ENCODE data around the gene RNGTT.
"Not testable (repeated sequence)": the region's sequence is repeated elsewhere in the genome, so short reads cannot be mapped to it uniquely, and the experiment has no call there.

RNGTT gene

GRCh38 chr6:88858455-88858854 lies 105.0 kb downstream of the RNGTT start:
- no peak for FAIRE-seq

GRCh38 chr6:88856566-88856965 lies 106.9 kb downstream of the RNGTT start:
- FAIRE-seq: no peak

GRCh38 chr6:88855541-88856147 lies 107.8 kb downstream of the RNGTT start:
- no peak for FAIRE-seq

- no peak for FAIRE-seq
These were observed 110.6 kb downstream of the RNGTT start for GRCh38 chr6:88852775-88853174.

- FAIRE-seq: no peak
These were observed 111.4 kb downstream of the RNGTT start for GRCh38 chr6:88852000-88852399.

- no peak for FAIRE-seq
These were observed 114.5 kb downstream of the RNGTT start for GRCh38 chr6:88848870-88849269.

- FAIRE-seq: no peak
These were observed 120.4 kb downstream of the RNGTT start for GRCh38 chr6:88843040-88843439.

- FAIRE-seq: no peak
These were observed 121.1 kb downstream of the RNGTT start for GRCh38 chr6:88842320-88842719.

GRCh38 chr6:88840796-88841539 lies 122.5 kb downstream of the RNGTT start:
- FAIRE-seq: no peak

- FAIRE-seq: no peak
These were observed 123.1 kb downstream of the RNGTT start for GRCh38 chr6:88840289-88840688.

GRCh38 chr6:88839280-88839679 lies 124.1 kb downstream of the RNGTT start:
- FAIRE-seq: no peak

GRCh38 chr6:88835210-88835609 lies 128.2 kb downstream of the RNGTT start:
- FAIRE-seq: no peak

GRCh38 chr6:88833071-88833470 lies 130.3 kb downstream of the RNGTT start:
- FAIRE-seq: not testable (repeated sequence)

GRCh38 chr6:88827599-88827998 lies 135.8 kb downstream of the RNGTT start:
- FAIRE-seq: not testable (repeated sequence)

GRCh38 chr6:88825856-88826255 lies 137.6 kb downstream of the RNGTT start:
- FAIRE-seq: no peak

- FAIRE-seq: no peak
These were observed 139.4 kb downstream of the RNGTT start for GRCh38 chr6:88823998-88824397.

GRCh38 chr6:88815491-88815890 lies 147.9 kb downstream of the RNGTT start:
- no peak for FAIRE-seq

GRCh38 chr6:88814909-88815308 lies 148.5 kb downstream of the RNGTT start:
- no peak for FAIRE-seq

- FAIRE-seq: no peak
These were observed 150.4 kb downstream of the RNGTT start for GRCh38 chr6:88813045-88813444.

GRCh38 chr6:88810701-88811100 lies 152.7 kb downstream of the RNGTT start:
- FAIRE-seq: no peak

GRCh38 chr6:88810089-88810488 lies 153.3 kb downstream of the RNGTT start:
- no peak for FAIRE-seq

- no peak for FAIRE-seq
These were observed 155.0 kb downstream of the RNGTT start for GRCh38 chr6:88808381-88808780.

- FAIRE-seq: no peak
These were observed 155.8 kb downstream of the RNGTT start for GRCh38 chr6:88807622-88808021.

- no peak for FAIRE-seq
These were observed 156.7 kb downstream of the RNGTT start for GRCh38 chr6:88806728-88807127.

GRCh38 chr6:88804701-88805100 lies 158.7 kb downstream of the RNGTT start:
- FAIRE-seq: no peak
